ENCODE data around the gene ERVFRD-1.

Gene ERVFRD-1

DNA sequence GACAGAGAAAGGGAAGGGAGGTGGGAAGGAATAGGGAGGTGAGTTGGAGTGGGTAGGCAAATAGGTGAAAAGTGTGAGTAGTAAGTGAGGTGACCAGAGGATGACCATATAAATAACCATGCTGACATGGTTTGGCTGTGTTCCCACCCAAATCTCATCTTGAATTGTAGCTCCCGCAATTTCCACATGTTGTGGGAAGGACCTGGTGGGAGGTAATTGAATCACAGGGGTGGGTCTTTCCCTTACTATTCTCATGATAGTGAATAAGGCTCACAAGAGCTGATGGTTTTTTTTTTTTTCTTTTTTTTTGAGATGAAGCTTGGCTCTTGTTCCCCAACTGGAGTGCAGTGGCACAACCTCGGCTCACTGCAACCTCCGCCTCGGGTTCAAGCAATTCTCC, 39.4 kb downstream of the ERVFRD-1 start:
- Histone ChIP-seq H3K9ac (ENCODE audit: low read length) (no peak overlapping the region), H3K4me3 (ENCODE audit: low read length) (no peak overlapping the region), H3K4me2 (ENCODE audit: low read depth, low read length) (no peak overlapping the region), H3K27ac (ENCODE audit: low read length) (no peak overlapping the region), H3K9me3 (replicated peaks; ENCODE audit: insufficient read depth, low read length) (no peaks in the 10 kb centered on the region), H4K20me1 (ENCODE audit: insufficient read depth, low read length) (no peaks in the 10 kb centered on the region), H3F3A (ENCODE audit: insufficient read depth, low read length) (no peaks in the 10 kb centered on the region), H3K36me3 (replicated peaks; ENCODE audit: insufficient read depth, low read length) (no peaks in the 10 kb centered on the region), H3K27me3 (replicated peaks; ENCODE audit: insufficient read depth, low read length) (no peaks in the 10 kb centered on the region), H3K79me2 (ENCODE audit: low read length) (no peaks in the 10 kb centered on the region), H3K9me2 (replicated peaks; ENCODE audit: insufficient read depth, low read length) (no peaks in the 10 kb centered on the region), H2AFZ (ENCODE audit: low read length) (no peak overlapping the region), H3K4me1 (ENCODE audit: low read length) (no peaks in the 10 kb centered on the region)
- no peak for TF ChIP-seq EZH2phosphoT487 (IDR thresholded peaks at IDR 0.05; ENCODE audit: low read length)
- TF ChIP-seq, protein P1, sequence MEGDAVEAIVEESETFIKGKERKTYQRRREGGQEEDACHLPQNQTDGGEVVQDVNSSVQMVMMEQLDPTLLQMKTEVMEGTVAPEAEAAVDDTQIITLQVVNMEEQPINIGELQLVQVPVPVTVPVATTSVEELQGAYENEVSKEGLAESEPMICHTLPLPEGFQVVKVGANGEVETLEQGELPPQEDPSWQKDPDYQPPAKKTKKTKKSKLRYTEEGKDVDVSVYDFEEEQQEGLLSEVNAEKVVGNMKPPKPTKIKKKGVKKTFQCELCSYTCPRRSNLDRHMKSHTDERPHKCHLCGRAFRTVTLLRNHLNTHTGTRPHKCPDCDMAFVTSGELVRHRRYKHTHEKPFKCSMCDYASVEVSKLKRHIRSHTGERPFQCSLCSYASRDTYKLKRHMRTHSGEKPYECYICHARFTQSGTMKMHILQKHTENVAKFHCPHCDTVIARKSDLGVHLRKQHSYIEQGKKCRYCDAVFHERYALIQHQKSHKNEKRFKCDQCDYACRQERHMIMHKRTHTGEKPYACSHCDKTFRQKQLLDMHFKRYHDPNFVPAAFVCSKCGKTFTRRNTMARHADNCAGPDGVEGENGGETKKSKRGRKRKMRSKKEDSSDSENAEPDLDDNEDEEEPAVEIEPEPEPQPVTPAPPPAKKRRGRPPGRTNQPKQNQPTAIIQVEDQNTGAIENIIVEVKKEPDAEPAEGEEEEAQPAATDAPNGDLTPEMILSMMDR (IDR thresholded peaks at IDR 0.05; ENCODE audit: low read length): no peak
- TF ChIP-seq EZH2 (optimal IDR thresholded peaks at IDR 0.05; ENCODE audit: low read depth, low read length): no peak
- no peak for DNase-seq

- Histone ChIP-seq H3K9ac (ENCODE audit: low read length) (no peak overlapping the region), H3K4me2 (ENCODE audit: low read depth, low read length) (no peak overlapping the region), H3K9me2 (replicated peaks; ENCODE audit: insufficient read depth, low read length) (no peaks in the 10 kb centered on the region), H3K27ac (ENCODE audit: low read length) (no peak overlapping the region), H3F3A (ENCODE audit: insufficient read depth, low read length) (no peaks in the 10 kb centered on the region), H3K79me2 (ENCODE audit: low read length) (no peaks in the 10 kb centered on the region), H4K20me1 (ENCODE audit: insufficient read depth, low read length) (no peaks in the 10 kb centered on the region), H3K9me3 (replicated peaks; ENCODE audit: insufficient read depth, low read length) (no peaks in the 10 kb centered on the region), H3K36me3 (replicated peaks; ENCODE audit: insufficient read depth, low read length) (no peaks in the 10 kb centered on the region), H3K4me3 (ENCODE audit: low read length) (no peak overlapping the region), H3K27me3 (replicated peaks; ENCODE audit: insufficient read depth, low read length) (no peaks in the 10 kb centered on the region), H2AFZ (ENCODE audit: low read length) (no peak overlapping the region), H3K4me1 (ENCODE audit: low read length) (no peaks in the 10 kb centered on the region)
- TF ChIP-seq EZH2 (optimal IDR thresholded peaks at IDR 0.05; ENCODE audit: low read depth, low read length) (no peak), EZH2phosphoT487 (IDR thresholded peaks at IDR 0.05; ENCODE audit: low read length) (no peak)
- TF ChIP-seq, protein P1 (IDR thresholded peaks at IDR 0.05; ENCODE audit: low read length): no peak
- DNase-seq: no peak
Observed at GRCh38 chr6:11069760-11070159, 41.8 kb downstream of the ERVFRD-1 start.

GRCh38 chr6:11067348-11067747, 44.2 kb downstream of the ERVFRD-1 start:
- H4K20me1 ChIP-seq (ENCODE audit: insufficient read depth, low read length): no peaks in the 10 kb centered on the region
- H3K27me3 ChIP-seq (replicated peaks; ENCODE audit: insufficient read depth, low read length): no peaks in the 10 kb centered on the region
- no peak for DNase-seq
- H3K9me3 ChIP-seq (replicated peaks; ENCODE audit: insufficient read depth, low read length): no peaks in the 10 kb centered on the region
- no peaks in the 10 kb centered on the region for H3K9me2 ChIP-seq (replicated peaks; ENCODE audit: insufficient read depth, low read length)
- no peaks in the 10 kb centered on the region for H3F3A ChIP-seq (ENCODE audit: insufficient read depth, low read length)
- no peak overlapping the region for H3K9ac ChIP-seq (ENCODE audit: low read length)
- no peak overlapping the region for H3K27ac ChIP-seq (ENCODE audit: low read length)
- no peaks in the 10 kb centered on the region for H3K79me2 ChIP-seq (ENCODE audit: low read length)
- H3K36me3 ChIP-seq (replicated peaks; ENCODE audit: insufficient read depth, low read length): no peaks in the 10 kb centered on the region
- TF ChIP-seq EZH2 (optimal IDR thresholded peaks at IDR 0.05; ENCODE audit: low read depth, low read length): no peak
- no peak for TF ChIP-seq EZH2phosphoT487 (IDR thresholded peaks at IDR 0.05; ENCODE audit: low read length)
- TF ChIP-seq, protein P1 (IDR thresholded peaks at IDR 0.05; ENCODE audit: low read length): no peak
- no peak overlapping the region for H3K4me2 ChIP-seq (ENCODE audit: low read depth, low read length)
- no peaks in the 10 kb centered on the region for H3K4me1 ChIP-seq (ENCODE audit: low read length)
- H3K4me3 ChIP-seq (ENCODE audit: low read length): no peak overlapping the region
- H2AFZ ChIP-seq (ENCODE audit: low read length): no peak overlapping the region

Data from MM.1S (cell line).